ENCODE results near the gene BCO2.
A peak's percentile ranks its signal among the peaks of the same experiment; 100 is the strongest.

The BCO2 gene

GRCh38 chr11:112219476-112220232, 44.3 kb downstream of the BCO2 start:
- H3K9ac ChIP-seq: no peak overlapping the region
- H3K27me3 ChIP-seq (ENCODE audit: insufficient read depth, low read depth): no peaks in the 10 kb centered on the region
- H3K27ac ChIP-seq: no peak overlapping the region
- H3K36me3 ChIP-seq (ENCODE audit: insufficient read depth): no peaks in the 10 kb centered on the region
- H2AFZ ChIP-seq (ENCODE audit: low read depth): peak overlapping the region; percentile 41; the same call in 1 of the 2 replicates
- no peaks in the 10 kb centered on the region for H3K4me1 ChIP-seq (ENCODE audit: low read depth, poor library complexity, severe bottlenecking)
- H3K4me2 ChIP-seq: no peak overlapping the region
- no peak overlapping the region for H3K4me3 ChIP-seq (IDR thresholded peaks at IDR 0.05; ENCODE audit: insufficient read depth, low read depth, low read length)
- no peaks in the 10 kb centered on the region for H4K20me1 ChIP-seq (ENCODE audit: insufficient read depth)
- no peaks in the 10 kb centered on the region for H3K79me2 ChIP-seq (ENCODE audit: insufficient read depth, low read depth)
- peak; percentile 63 for TF ChIP-seq CTCF (conservative IDR thresholded peaks at IDR 0.05; ENCODE audit: low read depth, low read length)

DNA sequence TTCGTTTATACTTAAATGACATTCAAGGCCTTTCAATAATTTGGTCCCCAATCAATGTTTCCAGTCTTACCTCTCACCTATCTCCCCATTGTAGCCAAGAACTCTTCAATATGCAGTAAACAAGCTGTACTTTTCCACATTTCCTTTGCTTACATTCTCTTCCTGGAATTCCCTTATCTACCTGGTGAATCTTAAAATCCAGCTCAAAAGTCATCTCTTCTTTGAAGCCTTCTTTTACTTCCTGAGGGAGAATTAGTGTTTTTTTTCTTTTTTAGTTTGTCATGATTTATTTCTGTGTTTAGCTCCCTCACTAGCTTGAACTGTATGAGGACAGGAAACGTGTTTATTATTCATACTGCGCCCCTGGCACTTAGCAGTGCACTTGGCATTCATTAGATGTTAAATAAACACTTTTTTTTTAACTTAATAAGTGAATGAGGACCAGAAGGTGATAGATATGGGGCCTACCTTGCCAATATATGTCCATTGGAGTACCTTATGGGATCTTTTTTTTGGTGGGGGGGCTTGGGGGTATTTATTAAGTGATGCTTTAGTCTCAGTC, 46.0 kb downstream of the BCO2 start:
- Histone ChIP-seq H3K36me3 (ENCODE audit: insufficient read depth) (no peaks in the 10 kb centered on the region), H3K4me1 (ENCODE audit: low read depth, poor library complexity, severe bottlenecking) (no peaks in the 10 kb centered on the region), H3K79me2 (ENCODE audit: insufficient read depth, low read depth) (no peaks in the 10 kb centered on the region), H3K9ac (no peak overlapping the region), H2AFZ (ENCODE audit: low read depth) (no peak overlapping the region), H3K27me3 (ENCODE audit: insufficient read depth, low read depth) (no peaks in the 10 kb centered on the region), H4K20me1 (ENCODE audit: insufficient read depth) (no peaks in the 10 kb centered on the region), H3K27ac (no peak overlapping the region), H3K4me3 (IDR thresholded peaks at IDR 0.05; ENCODE audit: insufficient read depth, low read depth, low read length) (no peak overlapping the region), H3K4me2 (no peak overlapping the region)
- TF ChIP-seq CTCF (conservative IDR thresholded peaks at IDR 0.05; ENCODE audit: low read depth, low read length): no peak

DNA sequence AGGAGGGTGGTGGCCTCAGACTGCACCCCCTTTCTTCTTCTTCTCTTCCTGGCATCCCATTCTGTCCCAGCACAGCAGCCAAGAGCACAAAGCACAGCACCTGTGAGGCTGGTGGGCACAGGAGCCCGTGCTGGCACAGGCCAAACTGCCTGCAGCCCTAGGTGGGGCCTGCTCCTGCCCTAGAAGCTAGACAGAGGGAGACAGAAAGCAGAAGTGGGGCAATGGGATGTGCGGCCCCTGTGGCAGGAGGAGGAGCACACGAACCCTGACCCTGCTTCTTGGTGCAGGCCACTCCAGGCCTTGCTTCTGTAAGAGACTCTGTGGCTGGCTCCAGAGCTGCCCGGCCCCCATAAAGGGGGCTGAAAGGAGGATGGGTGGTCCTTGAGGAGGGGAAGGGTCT, 47.0 kb downstream of the BCO2 start:
- Histone ChIP-seq H3K9ac (no peak overlapping the region), H3K27ac (no peak overlapping the region), H3K36me3 (ENCODE audit: insufficient read depth) (no peaks in the 10 kb centered on the region), H3K4me3 (IDR thresholded peaks at IDR 0.05; ENCODE audit: insufficient read depth, low read depth, low read length) (no peak overlapping the region), H4K20me1 (ENCODE audit: insufficient read depth) (no peaks in the 10 kb centered on the region), H3K4me1 (ENCODE audit: low read depth, poor library complexity, severe bottlenecking) (peaks cover 4% of the 10 kb centered on the region), H3K27me3 (ENCODE audit: insufficient read depth, low read depth) (no peaks in the 10 kb centered on the region), H3K79me2 (ENCODE audit: insufficient read depth, low read depth) (peaks cover 5% of the 10 kb centered on the region; the same call in 1 of the 2 replicates), H3K4me2 (no peak overlapping the region), H2AFZ (ENCODE audit: low read depth) (no peak overlapping the region)
- no peak for TF ChIP-seq CTCF (conservative IDR thresholded peaks at IDR 0.05; ENCODE audit: low read depth, low read length)

DNA sequence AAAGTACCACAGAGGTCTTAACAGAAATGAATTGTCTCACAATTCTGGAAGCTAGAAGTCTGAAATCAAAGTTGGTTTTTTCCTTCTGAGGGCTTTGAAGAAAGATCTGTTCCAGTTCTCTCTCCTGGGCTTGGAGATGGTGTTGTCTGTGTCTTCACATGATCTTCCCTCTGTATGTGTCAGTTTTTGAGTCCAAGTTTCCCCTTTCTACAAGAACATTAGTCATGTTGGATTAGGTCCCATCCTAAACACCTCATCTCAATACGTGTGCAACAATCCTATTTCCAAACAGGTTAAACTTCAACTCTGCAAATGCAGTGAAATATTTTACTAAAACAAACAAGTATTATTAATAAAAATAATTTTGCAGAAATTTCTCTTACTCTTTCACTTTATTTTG, 47.8 kb downstream of the BCO2 start:
- Histone ChIP-seq H2AFZ (ENCODE audit: low read depth) (no peak overlapping the region), H3K4me3 (IDR thresholded peaks at IDR 0.05; ENCODE audit: insufficient read depth, low read depth, low read length) (no peak overlapping the region), H3K9ac (no peak overlapping the region), H3K27me3 (ENCODE audit: insufficient read depth, low read depth) (no peaks in the 10 kb centered on the region), H3K79me2 (ENCODE audit: insufficient read depth, low read depth) (peaks cover 5% of the 10 kb centered on the region; the same call in 1 of the 2 replicates), H3K36me3 (ENCODE audit: insufficient read depth) (no peaks in the 10 kb centered on the region), H3K4me1 (ENCODE audit: low read depth, poor library complexity, severe bottlenecking) (peaks cover 8% of the 10 kb centered on the region), H3K27ac (no peak overlapping the region), H3K4me2 (no peak overlapping the region), H4K20me1 (ENCODE audit: insufficient read depth) (no peaks in the 10 kb centered on the region)
- TF ChIP-seq CTCF (conservative IDR thresholded peaks at IDR 0.05; ENCODE audit: low read depth, low read length): no peak

Data from KMS-11 (cell line).